Measurements from ENCODE around the gene CHRNA4.

The CHRNA4 gene

GRCh38 chr20:63321148-63321831 lies 39.9 kb downstream of the CHRNA4 start:
- no peak for DNase-seq (ENCODE audit: low read depth, low spot score)

GRCh38 chr20:63320616-63321147 lies 40.5 kb downstream of the CHRNA4 start:
- no peak for DNase-seq (ENCODE audit: low read depth, low spot score)

GRCh38 chr20:63320041-63320511 lies 41.1 kb downstream of the CHRNA4 start:
- DNase-seq (ENCODE audit: low read depth, low spot score): no peak

GRCh38 chr20:63319164-63320040 lies 41.7 kb downstream of the CHRNA4 start:
- DNase-seq (ENCODE audit: low read depth, low spot score): no peak

- DNase-seq (ENCODE audit: low read depth, low spot score): no peak
These were observed 42.6 kb downstream of the CHRNA4 start for GRCh38 chr20:63318391-63319163.

GRCh38 chr20:63317601-63318291 lies 43.4 kb downstream of the CHRNA4 start:
- no peak for DNase-seq (ENCODE audit: low read depth, low spot score)

GRCh38 chr20:63317061-63317460 lies 44.1 kb downstream of the CHRNA4 start:
- no peak for DNase-seq (ENCODE audit: low read depth, low spot score)

GRCh38 chr20:63316502-63316921 lies 44.6 kb downstream of the CHRNA4 start:
- no peak for DNase-seq (ENCODE audit: low read depth, low spot score)

- DNase-seq (ENCODE audit: low read depth, low spot score): no peak
These were observed 45.2 kb downstream of the CHRNA4 start for GRCh38 chr20:63315731-63316491.

- no peak for DNase-seq (ENCODE audit: low read depth, low spot score)
These were observed 45.9 kb downstream of the CHRNA4 start for GRCh38 chr20:63315240-63315689.

- no peak for DNase-seq (ENCODE audit: low read depth, low spot score)
These were observed 46.4 kb downstream of the CHRNA4 start for GRCh38 chr20:63314566-63315239.

- DNase-seq (ENCODE audit: low read depth, low spot score): no peak
These were observed 47.1 kb downstream of the CHRNA4 start for GRCh38 chr20:63314015-63314471.

- no peak for DNase-seq (ENCODE audit: low read depth, low spot score)
These were observed 47.7 kb downstream of the CHRNA4 start for GRCh38 chr20:63313349-63314014.

GRCh38 chr20:63312690-63313348 lies 48.3 kb downstream of the CHRNA4 start:
- DNase-seq (ENCODE audit: low read depth, low spot score): no peak

- no peak for DNase-seq (ENCODE audit: low read depth, low spot score)
These were observed 48.9 kb downstream of the CHRNA4 start for GRCh38 chr20:63312273-63312672.

GRCh38 chr20:63311833-63312243 lies 49.3 kb downstream of the CHRNA4 start:
- DNase-seq (ENCODE audit: low read depth, low spot score): no peak

- no peak for DNase-seq (ENCODE audit: low read depth, low spot score)
These were observed 49.8 kb downstream of the CHRNA4 start for GRCh38 chr20:63311186-63311832.

Data from smooth muscle cell of the brain vasculature (primary cell).